Hepatocyte (in vitro differentiated cells): ENCODE data around the gene FRY. TPM values are rescaled to one million over a fixed set of nuclear protein-coding genes. Genes with fewer than 3 reads are reported as not detected.

ENCODE experiments used
- DNase-seq: peaks from one replicate; pipeline ENCODE4 v3.0.0-alpha.2; 2016; ENCODE audit warnings: low spot score
- H2AFZ ChIP-seq: fragments of 200-600 bp; sonication (generic); 2 replicates; pipeline ENCODE4 v1.6.0; 2016; ENCODE audit warnings: antibody characterized with exemption, mild to moderate bottlenecking
- H3K27ac ChIP-seq: fragments of 200-600 bp; sonication (generic); 2 replicates; pipeline ENCODE4 v1.5.1; 2016; ENCODE audit warnings: mild to moderate bottlenecking
- H3K27me3 ChIP-seq: fragments of 200-600 bp; sonication (generic); 2 replicates; pipeline ENCODE4 v1.6.1; 2016
- H3K36me3 ChIP-seq: fragments of 200-600 bp; sonication (generic); replicated peaks from 2 replicates; pipeline ENCODE4 v1.5.1; 2016; ENCODE audit warnings: low read depth; ENCODE audit not compliant: insufficient read depth
- H3K4me1 ChIP-seq: fragments of 200-600 bp; sonication (generic); 2 replicates; pipeline ENCODE4 v1.5.1; 2016; ENCODE audit warnings: mild to moderate bottlenecking, moderate library complexity; ENCODE audit not compliant: insufficient read depth
- H3K4me2 ChIP-seq: fragments of 200-600 bp; sonication (generic); 2 replicates; pipeline ENCODE4 v1.6.0; 2016
- H3K4me3 ChIP-seq: fragments of 200-600 bp; sonication (generic); 2 replicates; pipeline ENCODE4 v1.5.1; 2016; ENCODE audit warnings: mild to moderate bottlenecking
- H3K79me2 ChIP-seq: fragments of 200-600 bp; sonication (generic); 2 replicates; pipeline ENCODE4 v1.6.0; 2017; ENCODE audit warnings: mild to moderate bottlenecking
- H3K9me2 ChIP-seq: fragments of 200-600 bp; sonication (generic); replicated peaks from 2 replicates; pipeline ENCODE4 v1.6.0; 2017; ENCODE audit warnings: mild to moderate bottlenecking; ENCODE audit not compliant: insufficient read depth
- H3K9me3 ChIP-seq: fragments of 200-600 bp; sonication (generic); 2 replicates; pipeline ENCODE4 v1.5.1; 2016; ENCODE audit warnings: low read depth, mild to moderate bottlenecking
- H4K20me1 ChIP-seq: fragments of 200-600 bp; sonication (generic); 2 replicates; pipeline ENCODE4 v1.6.0; 2016; ENCODE audit warnings: mild to moderate bottlenecking; ENCODE audit not compliant: insufficient read depth, poor library complexity, severe bottlenecking
- CTCF ChIP-seq: fragments of 200-600 bp; sonication (generic); IDR thresholded peaks from 2 replicates; pipeline ENCODE4 v1.5.1; 2016; ENCODE audit warnings: antibody characterized with exemption, mild to moderate bottlenecking; ENCODE audit not compliant: poor library complexity
- EZH2 ChIP-seq: fragments of 200-600 bp; sonication (generic); IDR thresholded peaks from 2 replicates; pipeline ENCODE4 v1.6.1; 2016; ENCODE audit warnings: antibody characterized with exemption, mild to moderate bottlenecking, borderline replicate concordance
- EZH2phosphoT487 ChIP-seq: fragments of 200-600 bp; sonication (generic); IDR thresholded peaks from one replicate; pipeline ENCODE4 v1.6.1; 2018; ENCODE audit warnings: antibody characterized with exemption, mild to moderate bottlenecking, low read depth, moderate library complexity; ENCODE audit not compliant: unreplicated experiment, severe bottlenecking
- WGBS: methylation state at CpG from one replicate; pipeline ENCODE4 v1.1.6; 2016; ENCODE audit warnings: low lambda C conversion rate; ENCODE audit errors: missing lambda C conversion rate; 5-methylcytosine and 5-hydroxymethylcytosine counted together
- polyA plus RNA-seq: library from polyadenylated mRNA; unstranded; fragments of >200 nt; fragmentation: Nextera tagmentation; extraction: Ambion mirVana; gene quantifications from 2 replicates; pipeline ENCODE4 v1.2.1, GENCODE V29; 2016
- total RNA-seq: library from RNA; depleted of rRNA; stranded (reverse); fragments of >200 nt; gene quantifications from 2 replicates; pipeline ENCODE4 v1.2.3, GENCODE V29; 2014

FRY gene
- total and polyA plus RNA-seq, 2 experiments from 2014 or later, result 2.4 to 3.7 TPM

GRCh38 chr13:32116210-32116609 is 84.6 kb downstream of the FRY start:
- no peak overlapping the region for H2AFZ ChIP-seq
- no peak overlapping the region for H3K4me2 ChIP-seq
- WGBS, result 93% methylated on average over 5 of the region's 5 CpGs

GRCh38 chr13:32117001-32117400 is 85.4 kb downstream of the FRY start:
- no peak overlapping the region for H3K27ac ChIP-seq
- no peaks in the 10 kb centered on the region for H3K27me3 ChIP-seq
- no peak overlapping the region for H3K4me2 ChIP-seq
- H3K79me2 ChIP-seq, result no peaks in the 10 kb centered on the region
- H2AFZ ChIP-seq, result no peak overlapping the region
- TF ChIP-seq CTCF (no peak), EZH2 (no peak), EZH2phosphoT487 (no peak)
- H3K9me3 ChIP-seq, result no peaks in the 10 kb centered on the region
- no peak overlapping the region for H3K4me3 ChIP-seq
- 93% methylated on average over 3 of the region's 3 CpGs for WGBS
- no peaks in the 10 kb centered on the region for H3K4me1 ChIP-seq
- no peaks in the 10 kb centered on the region for H4K20me1 ChIP-seq
- no peaks in the 10 kb centered on the region for H3K9me2 ChIP-seq
- H3K36me3 ChIP-seq, result no peaks in the 10 kb centered on the region
- DNase-seq, result no peak

More at GRCh38 chr13:32116210-32116609, 84.6 kb downstream of the FRY start:
- H3K4me3 ChIP-seq, result no peak overlapping the region
- H3K27ac ChIP-seq, result no peak overlapping the region
- no peaks in the 10 kb centered on the region for H3K36me3 ChIP-seq
- no peaks in the 10 kb centered on the region for H3K4me1 ChIP-seq
- no peaks in the 10 kb centered on the region for H3K9me3 ChIP-seq
- no peak for TF ChIP-seq CTCF
- no peak for TF ChIP-seq EZH2phosphoT487
- TF ChIP-seq EZH2, result no peak
- no peak for DNase-seq
- H3K9me2 ChIP-seq, result no peaks in the 10 kb centered on the region
- H3K27me3 ChIP-seq, result no peaks in the 10 kb centered on the region
- H3K79me2 ChIP-seq, result no peaks in the 10 kb centered on the region
- H4K20me1 ChIP-seq, result no peaks in the 10 kb centered on the region

GRCh38 chr13:32117701-32118100 is 86.1 kb downstream of the FRY start:
- no peaks in the 10 kb centered on the region for H3K79me2 ChIP-seq
- no peaks in the 10 kb centered on the region for H3K4me1 ChIP-seq
- no peaks in the 10 kb centered on the region for H4K20me1 ChIP-seq
- no peak overlapping the region for H3K4me2 ChIP-seq
- H2AFZ ChIP-seq, result no peak overlapping the region
- DNase-seq, result no peak
- no peaks in the 10 kb centered on the region for H3K9me2 ChIP-seq
- no peaks in the 10 kb centered on the region for H3K27me3 ChIP-seq
- TF ChIP-seq EZH2phosphoT487 (no peak), CTCF (no peak), EZH2 (no peak)
- no peak overlapping the region for H3K4me3 ChIP-seq
- no peaks in the 10 kb centered on the region for H3K36me3 ChIP-seq
- H3K27ac ChIP-seq, result no peak overlapping the region
- no peaks in the 10 kb centered on the region for H3K9me3 ChIP-seq
- WGBS, result 90% methylated on average over 6 of the region's 6 CpGs

- H3K36me3 ChIP-seq, result no peaks in the 10 kb centered on the region
- no peaks in the 10 kb centered on the region for H3K79me2 ChIP-seq
- no peaks in the 10 kb centered on the region for H3K27me3 ChIP-seq
- no peak overlapping the region for H3K27ac ChIP-seq
- no peaks in the 10 kb centered on the region for H3K9me3 ChIP-seq
- no peak overlapping the region for H3K4me3 ChIP-seq
- H4K20me1 ChIP-seq, result no peaks in the 10 kb centered on the region
- WGBS, result 76% methylated on average over 3 of the region's 3 CpGs
- DNase-seq, result no peak
- no peaks in the 10 kb centered on the region for H3K4me1 ChIP-seq
- H2AFZ ChIP-seq, result no peak overlapping the region
- TF ChIP-seq CTCF, result no peak
- TF ChIP-seq EZH2, result no peak
- TF ChIP-seq EZH2phosphoT487, result no peak
- H3K9me2 ChIP-seq, result no peaks in the 10 kb centered on the region
- no peak overlapping the region for H3K4me2 ChIP-seq
Measured at GRCh38 chr13:32121316-32121715, 89.7 kb downstream of the FRY start.
